ENCODE results near the gene SUMO3. TPM values are rescaled to one million over a fixed set of nuclear protein-coding genes. Genes with fewer than 3 reads are reported as not detected.

SUMO3 gene
- total RNA-seq (2012; rRNA removed) (64.9 and 103 TPM in 2 replicates), polyA plus RNA-seq (2012; rRNA removed) (101 and 104 TPM in 2 replicates), Bru-seq, nascent RNA (percentile 76 among the genes with signal in this experiment), BruChase-seq, experiment 1, labeled RNA remaining after a 6-hour chase (percentile 76 among the genes with signal in this experiment), BruChase-seq, experiment 2, labeled RNA remaining after a 2-hour chase (percentile 60 among the genes with signal in this experiment)
- polyA plus RNA-seq (2012; cell fraction: cytosol; rRNA removed), result 73.7 and 82.6 TPM in 2 replicates
- polyA plus RNA-seq (2012; cell fraction: nucleus; rRNA removed; ENCODE audit: low replicate concordance), result 23.5 and 36.3 TPM in 2 replicates
- long read RNA-seq, transcript SUMO3-201 (4 exons, 1,807 nt), result major isoform, 67 of 79 reads
- long read RNA-seq, partial matches to known transcripts, result 1 of 79 reads
- long read RNA-seq, other reads (novel, unspliced or antisense), result 9 of 79 reads

DNA sequence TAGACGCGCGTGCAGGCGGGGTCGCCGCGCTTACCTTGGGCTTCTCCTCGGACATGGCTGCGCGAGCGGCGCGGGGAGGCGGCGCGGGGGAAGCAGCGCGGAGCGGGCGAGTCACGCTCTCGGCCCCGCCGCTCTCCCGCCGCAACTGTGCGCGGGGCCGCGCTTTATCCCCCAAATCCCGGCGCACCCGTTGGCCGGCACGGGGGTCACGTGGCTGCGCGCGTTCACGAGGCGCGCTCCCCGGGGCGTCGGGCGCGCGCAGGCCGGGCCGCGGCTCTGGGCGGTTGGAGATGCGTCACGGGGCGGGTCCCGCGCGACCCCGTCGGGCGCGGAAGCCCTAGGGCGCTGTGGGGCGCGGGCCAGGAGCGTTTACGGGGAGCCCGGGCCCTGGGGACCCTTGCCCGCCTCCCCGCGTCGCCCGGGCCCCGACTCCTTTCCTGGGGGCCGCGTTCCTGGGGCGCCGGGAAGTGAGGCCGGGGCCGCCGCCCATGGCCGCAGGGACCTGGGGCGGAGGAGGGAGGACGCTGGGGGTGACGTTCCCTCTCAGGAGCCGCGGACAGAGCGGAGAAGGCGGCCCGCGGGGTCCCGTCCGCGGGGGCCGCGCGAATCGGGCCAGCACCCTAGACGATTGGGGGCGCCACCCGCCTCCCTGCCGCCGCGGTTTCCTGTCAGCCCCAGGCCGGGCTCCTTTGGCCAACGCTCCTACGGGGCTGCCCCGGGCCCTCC is at the start of gene SUMO3:
Gene SUMO3, minus strand, starts transcription at position 149 of the 726 bp plus-strand sequence. Its CDS starts 94 bp downstream, at position 55.
- POLR2A ChIA-PET (ENCODE audit: unreplicated experiment), result no interaction called here
- in situ Hi-C loops (cut with MboI; ENCODE audit: low sequenced_read_pairs) (loop anchor here (25.0 kb wide), 1 partner anchor 294 kb away; no protein-coding TSS in a partner anchor), dilution Hi-C loops (cut with HindIII; ENCODE audit: low sequenced_read_pairs, unreplicated experiment) (no loop called here), intact Hi-C loops (cut with micrococcal nuclease) (loop anchor here (5.0 kb wide), 1 partner anchor 54 kb away; the partner anchor contains the start of gene PTTG1IP)
- H4K20me1 ChIP-seq (ENCODE audit: insufficient read depth, low read length), result peaks cover 44% of the 10 kb centered on the region
- peak within 1 kb of the TSS; percentile 98 for H3K4me2 ChIP-seq (ENCODE audit: low read depth, low read length)
- peaks cover 8% of the 10 kb centered on the region for H3K9me1 ChIP-seq (ENCODE audit: insufficient read depth, low read length)
- peak within 1 kb of the TSS; percentile 61 for H4K5ac ChIP-seq (ENCODE audit: low read depth, low read length)
- 0% methylated on average over 20 of the region's 108 CpGs; no CpG with 5 or more reads in 1 of the 2 experiments for WGBS, 2 experiments (ENCODE audit: extremely low coverage in 2 of 2, insufficient read length in 1 of 2)
- peaks cover 8% of the 10 kb centered on the region; the same call in 1 of the 2 replicates for H3K4me1 ChIP-seq (ENCODE audit: control insufficient read depth, insufficient read depth, low read length)
- H3K4ac ChIP-seq (ENCODE audit: low read depth, low read length), result peak within 1 kb of the TSS; percentile 80
- H2AK9ac ChIP-seq (replicated peaks; ENCODE audit: low read depth, low read length, poor library complexity), result peak within 1 kb of the TSS; percentile 95
- peaks cover 36% of the 10 kb centered on the region for H3K9me3 ChIP-seq (ENCODE audit: control insufficient read depth, insufficient read depth, low read length)
- no peaks in the 10 kb centered on the region for H3K27me3 ChIP-seq (ENCODE audit: control insufficient read depth, insufficient read depth, low read length)
- H3K4me3 ChIP-seq (ENCODE audit: insufficient read depth, low read depth, low read length), result peak within 1 kb of the TSS; percentile 99
- H2BK20ac ChIP-seq (ENCODE audit: low read depth, low read length), result no peak within 1 kb of the TSS
- peak; percentile 76 for DNase-seq
- peak within 1 kb of the TSS; percentile 91 for H3K23ac ChIP-seq (ENCODE audit: low read depth, low read length)
- peak within 1 kb of the TSS; percentile 91 for H3K9ac ChIP-seq (ENCODE audit: low read depth, low read length)
- peaks cover 16 to 54% of the 10 kb centered on the region in 2 experiments for H3K79me1 ChIP-seq (ENCODE audit: low read depth in 1 of 2, low read length in 2 of 2)
- H2AFZ ChIP-seq (replicated peaks; ENCODE audit: low read length, poor library complexity), result peak within 1 kb of the TSS; percentile 94
- no peak within 1 kb of the TSS for H3K18ac ChIP-seq (ENCODE audit: low read depth, low read length)
- H3K27ac ChIP-seq (ENCODE audit: insufficient read depth, low read length), result peak within 1 kb of the TSS; percentile 75; the same call in 1 of the 2 replicates
- CTCF ChIA-PET, result interaction anchor here (0.6 kb wide), 1 partner anchor 961 kb away, joined by 4 read pairs; no protein-coding TSS in a partner anchor
- H3K14ac ChIP-seq (replicated peaks; ENCODE audit: low read depth, low read length), result peak within 1 kb of the TSS; percentile 71; the same call in 1 of the 2 replicates
- peak; percentile 55 for ATAC-seq (ENCODE audit: low read depth)
- BruUV-seq (replicated peaks), result no TSS peak
- 0 out of 2 replicates have a peak within 1 kb of the TSS, but pooled peaks have one; percentile 8 for H2BK120ac ChIP-seq (ENCODE audit: low read depth, low read length)
- H2BK15ac ChIP-seq (ENCODE audit: low read depth, low read length), result no peak within 1 kb of the TSS
- no peak within 1 kb of the TSS for H3K56ac ChIP-seq (ENCODE audit: extremely low read depth, insufficient read depth, low read length)
- H4K91ac ChIP-seq (ENCODE audit: insufficient read depth, low read depth, low read length), result peak within 1 kb of the TSS; percentile 40; the same call in 1 of the 2 replicates
- H4K8ac ChIP-seq (ENCODE audit: low read depth in 2 of 2, low read length in 2 of 2), result peak within 1 kb of the TSS; percentile 73 to 85; a peak in 3 of 4 replicates
- H2BK5ac ChIP-seq (ENCODE audit: low read depth, low read length, poor library complexity, severe bottlenecking), result peak within 1 kb of the TSS; percentile 67
- peaks cover 7% of the 10 kb centered on the region; the same call in 1 of the 2 replicates for H3K36me3 ChIP-seq (ENCODE audit: control insufficient read depth, insufficient read depth, low read length)
- peak within 1 kb of the TSS; percentile 65 for H2AK5ac ChIP-seq (ENCODE audit: low read depth, low read length)
- TF ChIP-seq FOS (IDR thresholded peaks at IDR 0.05; ENCODE audit: low read depth, low read length) (no peak), USF2 (IDR thresholded peaks at IDR 0.05; ENCODE audit: low read depth, low read length) (peak; percentile 96), POLR2A (IDR thresholded peaks at IDR 0.05; ENCODE audit: low read depth, low read length) (peak; percentile 74), NFE2L2 (IDR thresholded peaks at IDR 0.05; ENCODE audit: low read depth, low read length) (no peak), RFX5 (IDR thresholded peaks at IDR 0.05; ENCODE audit: low read depth, low read length) (no peak), BHLHE40 (IDR thresholded peaks at IDR 0.05; ENCODE audit: low read depth, low read length) (no peak), CTCF (conservative IDR thresholded peaks at IDR 0.05; ENCODE audit: low read depth, low read length) (no peak), MAFK (IDR thresholded peaks at IDR 0.05; ENCODE audit: low read depth, low read length) (no peak), CHD1 (IDR thresholded peaks at IDR 0.05; ENCODE audit: low read depth, low read length) (no peak), RCOR1 (IDR thresholded peaks at IDR 0.05; ENCODE audit: insufficient replicate concordance, low read length) (no peak), CEBPB (IDR thresholded peaks at IDR 0.05; ENCODE audit: low read depth, low read length) (no peak)
- TF ChIP-seq, protein P1, sequence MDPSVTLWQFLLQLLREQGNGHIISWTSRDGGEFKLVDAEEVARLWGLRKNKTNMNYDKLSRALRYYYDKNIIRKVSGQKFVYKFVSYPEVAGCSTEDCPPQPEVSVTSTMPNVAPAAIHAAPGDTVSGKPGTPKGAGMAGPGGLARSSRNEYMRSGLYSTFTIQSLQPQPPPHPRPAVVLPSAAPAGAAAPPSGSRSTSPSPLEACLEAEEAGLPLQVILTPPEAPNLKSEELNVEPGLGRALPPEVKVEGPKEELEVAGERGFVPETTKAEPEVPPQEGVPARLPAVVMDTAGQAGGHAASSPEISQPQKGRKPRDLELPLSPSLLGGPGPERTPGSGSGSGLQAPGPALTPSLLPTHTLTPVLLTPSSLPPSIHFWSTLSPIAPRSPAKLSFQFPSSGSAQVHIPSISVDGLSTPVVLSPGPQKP (IDR thresholded peaks at IDR 0.05; ENCODE audit: borderline replicate concordance, low read depth, low read length), result no peak

Measured in IMR-90 (cell line).